AG04450 (cell line): Measurements from ENCODE around the gene CRYL1. TPM values are rescaled to one million over a fixed set of nuclear protein-coding genes. Genes with fewer than 3 reads are reported as not detected.

Experiments used
- CTCF ChIA-PET: fragments of 300-600, 350-600 bp; formaldehyde crosslinking; extraction: SDS; loops from one replicate; lab custom pipeline; 2022; ENCODE audit warnings: antibody characterized with exemption, inconsistent platforms; lab: Charles Lee
- POLR2A ChIA-PET: fragments of 350-600 bp; formaldehyde crosslinking; extraction: SDS; loops from one replicate; lab custom pipeline; 2021; ENCODE audit warnings: antibody characterized with exemption, inconsistent platforms; lab: Yijun Ruan, JAX
- DNase-seq: peaks from one replicate; pipeline ENCODE4 v3.0.0-alpha.2; 2011; ENCODE audit warnings: low read depth, low spot score
- H3K27ac ChIP-seq: one replicate; pipeline ENCODE4 v1.5.1; 2012; ENCODE audit warnings: low read depth, low read length, control low read depth
- H3K27me3 ChIP-seq: one replicate; pipeline ENCODE4 v1.6.0; 2012; ENCODE audit warnings: low read length; ENCODE audit not compliant: control insufficient read depth, insufficient read depth
- H3K4me3 ChIP-seq: 2 replicates; pipeline ENCODE4 v1.5.1; 2011; ENCODE audit warnings: mild to moderate bottlenecking, low read depth, low read length, control low read depth
- H3K9me3 ChIP-seq: 2 replicates; pipeline ENCODE4 v1.5.1; 2012; ENCODE audit warnings: low read length; ENCODE audit not compliant: control insufficient read depth, insufficient read depth
- polyA plus RNA-seq: library from polyadenylated mRNA; depleted of rRNA; stranded (reverse); fragments of >200 nt; gene quantifications from 2 replicates; pipeline ENCODE4 v1.2.3, GENCODE V29; 2011
- TF ChIP-seq, protein P1 (sequence below): IDR thresholded peaks from 2 replicates; pipeline ENCODE4 v1.5.1; 2011; ENCODE audit warnings: low read depth, low read length, control low read depth, inconsistent platforms

CRYL1 gene
- polyA plus RNA-seq, 1 experiment: 21.6 TPM

- Histone ChIP-seq H3K27ac (no peak overlapping the region), H3K4me3 (no peak overlapping the region), H3K9me3 (peaks cover 11% of the 10 kb centered on the region), H3K27me3 (peaks cover 16% of the 10 kb centered on the region)
- DNase-seq: no peak
- CTCF ChIA-PET: no interaction called here
- POLR2A ChIA-PET: interaction anchor here (0.6 kb wide), 1 partner anchor 22 kb away, joined by 3 read pairs; no protein-coding TSS in a partner anchor
- TF ChIP-seq, protein P1, sequence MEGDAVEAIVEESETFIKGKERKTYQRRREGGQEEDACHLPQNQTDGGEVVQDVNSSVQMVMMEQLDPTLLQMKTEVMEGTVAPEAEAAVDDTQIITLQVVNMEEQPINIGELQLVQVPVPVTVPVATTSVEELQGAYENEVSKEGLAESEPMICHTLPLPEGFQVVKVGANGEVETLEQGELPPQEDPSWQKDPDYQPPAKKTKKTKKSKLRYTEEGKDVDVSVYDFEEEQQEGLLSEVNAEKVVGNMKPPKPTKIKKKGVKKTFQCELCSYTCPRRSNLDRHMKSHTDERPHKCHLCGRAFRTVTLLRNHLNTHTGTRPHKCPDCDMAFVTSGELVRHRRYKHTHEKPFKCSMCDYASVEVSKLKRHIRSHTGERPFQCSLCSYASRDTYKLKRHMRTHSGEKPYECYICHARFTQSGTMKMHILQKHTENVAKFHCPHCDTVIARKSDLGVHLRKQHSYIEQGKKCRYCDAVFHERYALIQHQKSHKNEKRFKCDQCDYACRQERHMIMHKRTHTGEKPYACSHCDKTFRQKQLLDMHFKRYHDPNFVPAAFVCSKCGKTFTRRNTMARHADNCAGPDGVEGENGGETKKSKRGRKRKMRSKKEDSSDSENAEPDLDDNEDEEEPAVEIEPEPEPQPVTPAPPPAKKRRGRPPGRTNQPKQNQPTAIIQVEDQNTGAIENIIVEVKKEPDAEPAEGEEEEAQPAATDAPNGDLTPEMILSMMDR: no peak
These were observed 127.2 kb downstream of the CRYL1 start for GRCh38 chr13:20398459-20398858.

DNA sequence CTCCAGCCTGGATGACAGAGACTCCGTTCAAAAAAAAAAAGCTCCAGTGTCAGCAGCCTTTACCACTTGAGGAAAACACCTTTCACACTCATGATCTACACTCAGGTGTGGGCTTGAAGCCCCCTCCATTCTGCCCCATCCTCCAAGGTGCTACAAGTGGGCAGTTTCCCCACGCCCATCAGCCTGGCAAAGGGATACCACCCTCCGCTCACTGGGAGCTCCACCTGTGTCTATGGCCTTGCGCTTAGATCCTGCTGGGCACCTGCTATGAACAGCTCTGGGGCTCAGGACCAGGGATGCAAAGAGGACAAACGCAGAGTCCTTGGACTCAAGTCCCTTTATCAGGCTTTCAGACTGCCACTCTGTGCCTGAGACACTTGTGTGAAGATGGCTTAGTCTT lies 127.8 kb downstream of the CRYL1 start:
- Histone ChIP-seq H3K4me3 (no peak overlapping the region), H3K27ac (no peak overlapping the region), H3K27me3 (peaks cover 16% of the 10 kb centered on the region), H3K9me3 (peaks cover 13% of the 10 kb centered on the region)
- TF ChIP-seq, protein P1: no peak
- no peak for DNase-seq
- ChIA-PET POLR2A (no interaction called here), CTCF (no interaction called here)

DNA sequence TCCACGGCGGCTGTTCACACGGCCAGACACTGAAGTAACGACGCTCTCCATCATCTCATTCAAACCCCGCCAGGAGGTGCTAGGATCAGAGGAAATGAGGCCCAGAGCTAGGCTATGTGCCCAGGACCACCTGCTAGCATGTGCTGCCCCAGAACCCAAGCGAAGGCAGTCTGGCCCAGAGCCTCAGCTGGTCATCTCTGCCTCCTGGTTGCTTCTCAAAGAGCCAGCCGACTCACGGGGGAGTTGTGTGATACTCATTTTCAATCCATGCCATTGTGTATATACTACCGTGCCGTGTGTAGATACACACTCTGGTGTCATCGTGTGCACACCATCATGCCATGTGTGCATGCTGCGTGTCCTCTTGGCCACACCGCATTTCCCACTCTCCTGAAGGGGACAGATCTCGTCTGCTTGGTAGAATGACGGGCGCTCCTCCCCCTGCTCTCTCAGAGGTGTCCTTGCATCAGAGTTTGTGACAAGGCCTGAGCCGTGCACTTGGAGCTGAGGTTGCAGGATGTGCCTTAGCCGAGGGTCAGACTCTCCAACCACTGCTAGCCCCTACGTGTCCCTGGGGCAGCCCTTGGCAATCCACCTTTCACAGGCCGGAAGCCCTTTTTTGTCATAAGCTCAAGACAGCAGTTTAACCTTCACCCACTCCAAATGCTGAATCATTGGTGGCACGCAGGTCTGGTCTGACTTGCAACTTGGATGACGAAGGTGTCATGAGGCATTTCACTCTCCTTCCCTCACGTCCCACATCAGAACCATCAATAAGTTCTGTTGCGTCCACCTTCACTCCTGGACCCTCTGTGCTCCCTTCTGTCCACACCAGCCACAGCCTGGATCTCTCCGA lies 130.4 kb downstream of the CRYL1 start:
- Histone ChIP-seq H3K27ac (no peak overlapping the region), H3K9me3 (peaks cover 30% of the 10 kb centered on the region), H3K27me3 (peaks cover 13% of the 10 kb centered on the region), H3K4me3 (no peak overlapping the region)
- TF ChIP-seq, protein P1: no peak
- no peak for DNase-seq
- CTCF ChIA-PET: no interaction called here
- POLR2A ChIA-PET: no interaction called here

DNA sequence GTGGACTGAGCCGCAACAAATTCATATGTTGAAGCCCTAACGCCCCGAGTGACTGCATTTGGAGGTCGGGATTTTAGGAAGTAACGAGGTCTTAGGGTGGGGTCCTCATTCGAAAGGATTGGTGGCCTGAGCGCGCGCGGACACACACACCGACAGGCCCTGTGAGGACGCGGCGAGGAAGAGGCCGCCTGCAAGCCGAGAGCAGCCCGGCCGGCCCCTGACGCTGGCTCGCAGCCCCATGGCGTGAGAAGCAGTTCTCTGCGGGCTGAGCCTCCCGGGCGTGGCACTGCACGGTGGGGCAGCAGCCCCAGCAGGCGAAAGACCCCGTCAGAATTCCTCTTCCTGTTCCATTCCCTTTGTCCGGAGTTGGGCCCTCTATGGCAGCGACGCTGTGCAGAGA lies 131.2 kb downstream of the CRYL1 start:
- H3K9me3 ChIP-seq: peaks cover 31% of the 10 kb centered on the region
- POLR2A ChIA-PET: no interaction called here
- CTCF ChIA-PET: no interaction called here
- no peak for DNase-seq
- peaks cover 13% of the 10 kb centered on the region for H3K27me3 ChIP-seq
- H3K4me3 ChIP-seq: no peak overlapping the region
- TF ChIP-seq, protein P1: no peak
- no peak overlapping the region for H3K27ac ChIP-seq

GRCh38 chr13:20394169-20394501 lies 131.5 kb downstream of the CRYL1 start:
- Histone ChIP-seq H3K9me3 (peaks cover 31% of the 10 kb centered on the region), H3K27ac (no peak overlapping the region), H3K27me3 (peaks cover 13% of the 10 kb centered on the region), H3K4me3 (no peak overlapping the region)
- ChIA-PET POLR2A (no interaction called here), CTCF (no interaction called here)
- TF ChIP-seq, protein P1: no peak
- DNase-seq: no peak
